GM18873 (cell line): ENCODE results near the gene UBXN11.
"Not testable (repeated sequence)": the region's sequence is repeated elsewhere in the genome, so short reads cannot be mapped to it uniquely, and the experiment has no call there.

ENCODE experiments used
- ATAC-seq: cut with Tn5 transposase; IDR thresholded peaks from one replicate; pipeline ENCODE4 v1.9.1; 2021; ENCODE audit warnings: mild to moderate bottlenecking, moderate library complexity, moderate number of reproducible peaks; ENCODE audit not compliant: unreplicated experiment, low FRiP score

UBXN11 gene

GRCh38 chr1:26337625-26338024 lies 31.2 kb upstream of the UBXN11 start:
- ATAC-seq: no peak

- no peak for ATAC-seq
These were observed 30.7 kb upstream of the UBXN11 start for GRCh38 chr1:26337206-26337535.

DNA sequence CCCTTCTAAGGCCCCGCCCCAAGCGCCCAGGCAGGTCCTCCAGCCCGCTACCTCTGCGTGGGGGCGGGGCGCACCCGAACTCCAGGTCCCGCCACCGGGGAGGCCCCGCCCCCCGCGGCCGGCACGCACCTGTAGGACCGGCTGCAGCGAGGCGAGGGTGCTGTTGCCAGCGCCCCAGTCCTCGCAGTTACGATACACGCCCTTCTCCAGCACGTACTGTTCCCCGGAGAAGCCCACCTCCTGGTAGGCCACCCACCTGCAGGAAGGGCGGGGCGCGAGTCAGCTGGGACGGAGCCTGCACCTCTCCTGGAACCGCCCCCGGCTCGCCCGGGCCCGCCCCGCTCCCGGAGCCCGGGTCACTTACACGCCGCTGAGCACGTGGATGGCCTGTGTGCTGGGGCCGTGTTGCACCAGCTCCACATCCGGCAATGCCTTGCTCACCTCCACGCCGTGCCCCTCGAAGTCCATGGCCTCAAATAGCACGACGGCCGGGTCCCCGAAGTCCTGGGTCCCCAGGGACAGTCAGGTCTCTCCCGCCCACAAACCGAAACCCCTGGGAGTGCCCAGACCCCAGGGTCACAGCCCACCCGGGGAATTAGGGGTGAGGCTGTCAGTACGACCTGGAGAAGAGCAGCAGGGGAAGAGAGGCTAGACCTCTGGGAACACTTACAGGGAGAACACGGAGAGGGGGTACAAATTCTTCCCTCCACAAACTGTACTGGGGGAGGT lies 30.2 kb upstream of the UBXN11 start:
- ATAC-seq: no peak

DNA sequence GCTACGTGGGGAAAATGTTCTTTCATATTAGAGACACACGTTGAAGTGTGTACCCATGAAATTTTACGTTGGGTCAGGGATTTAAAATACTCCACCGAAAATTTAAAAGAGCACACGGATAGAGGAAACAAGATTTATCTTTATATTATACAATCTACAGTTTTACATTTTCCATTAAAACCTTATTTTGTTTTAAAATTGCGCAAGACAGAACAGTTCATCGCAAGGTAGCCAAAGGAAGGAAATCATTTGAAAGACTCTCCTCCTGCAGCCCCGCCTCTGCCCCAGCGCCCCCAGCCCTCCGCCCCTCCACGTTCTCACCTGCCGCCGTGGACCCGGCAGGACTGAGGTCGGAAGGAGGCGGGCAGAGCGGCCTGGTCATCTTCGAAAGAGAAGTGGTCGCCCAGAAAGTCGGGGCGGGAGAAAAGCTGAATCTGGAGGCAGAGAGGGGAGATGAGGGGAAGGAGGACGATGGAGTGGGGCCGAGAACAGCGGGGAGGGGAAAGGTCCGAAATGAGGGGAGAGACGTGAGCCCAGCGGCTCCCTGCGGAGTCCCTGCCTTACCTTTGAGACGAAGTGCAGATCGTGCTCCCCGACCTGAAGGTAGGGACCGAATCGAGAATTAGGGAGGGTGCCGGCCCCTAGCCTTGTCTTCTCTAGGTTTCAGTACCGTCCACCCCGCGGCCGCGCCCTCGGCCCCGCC lies 29.5 kb upstream of the UBXN11 start:
- no peak for ATAC-seq

GRCh38 chr1:26333312-26333711 lies 26.9 kb upstream of the UBXN11 start:
- ATAC-seq: not testable (repeated sequence)

- no peak for ATAC-seq
These were observed 23.8 kb upstream of the UBXN11 start for GRCh38 chr1:26330276-26330675.

DNA sequence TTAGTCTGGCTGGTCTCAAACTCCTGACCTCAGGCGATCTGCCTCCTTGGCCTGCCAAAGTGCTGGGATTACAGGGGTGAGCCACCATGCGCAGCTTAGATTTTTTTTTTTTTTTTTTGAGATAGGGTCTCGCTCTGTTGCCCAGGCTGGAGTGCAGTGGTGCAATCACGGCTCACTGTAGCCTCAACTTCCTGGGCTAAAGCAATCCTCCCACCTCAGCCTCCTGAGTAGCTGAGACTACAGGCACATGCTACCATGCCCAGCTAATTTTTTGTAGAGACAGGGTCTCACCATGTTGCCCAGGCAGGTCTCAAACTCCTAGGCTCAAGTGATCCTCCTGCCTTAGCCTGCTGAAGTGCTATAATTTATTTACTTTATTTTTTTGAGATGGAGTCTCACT lies 22.9 kb upstream of the UBXN11 start:
- ATAC-seq: not testable (repeated sequence)

DNA sequence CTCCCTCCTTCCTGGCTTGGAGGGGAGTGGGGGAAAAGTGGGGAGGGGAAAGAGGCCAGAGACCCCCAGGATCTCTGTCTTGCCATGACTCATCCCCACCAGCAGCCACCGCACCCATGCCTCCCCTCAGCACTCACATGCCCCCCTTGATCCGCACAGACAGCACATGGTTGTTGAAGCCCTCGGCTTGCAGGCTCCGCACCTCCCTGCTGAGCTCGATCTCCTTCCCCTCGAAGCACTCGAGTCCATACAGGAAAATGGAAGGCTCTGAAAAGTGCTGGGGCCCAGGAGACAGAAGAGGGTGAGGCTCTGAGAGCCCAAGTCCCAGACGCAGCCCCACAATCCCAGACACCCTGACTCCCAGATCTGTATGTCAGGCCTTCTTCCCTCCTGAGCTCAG lies 22.2 kb upstream of the UBXN11 start:
- no peak for ATAC-seq

GRCh38 chr1:26327956-26328362 lies 21.5 kb upstream of the UBXN11 start:
- ATAC-seq: no peak

DNA sequence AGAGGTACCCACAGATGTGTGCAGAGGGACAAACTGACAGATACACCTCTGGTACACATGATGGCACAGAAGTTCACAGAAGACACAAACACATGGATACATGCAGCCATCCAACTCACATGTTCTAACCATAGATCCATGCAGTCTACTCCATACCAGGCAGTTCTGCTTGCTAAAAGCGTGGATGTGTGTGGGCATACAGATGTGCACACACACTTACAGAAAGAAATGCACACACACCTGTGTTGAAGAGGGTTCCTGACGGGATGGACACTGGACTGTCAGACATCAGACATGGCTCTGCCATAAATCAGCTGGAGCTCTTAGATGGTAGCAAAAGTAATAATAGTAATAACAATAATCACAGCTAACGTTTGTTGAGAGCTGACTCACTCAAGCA lies 18.1 kb upstream of the UBXN11 start:
- ATAC-seq: no peak

- no peak for ATAC-seq
These were observed 16.9 kb upstream of the UBXN11 start for GRCh38 chr1:26323382-26323781.

DNA sequence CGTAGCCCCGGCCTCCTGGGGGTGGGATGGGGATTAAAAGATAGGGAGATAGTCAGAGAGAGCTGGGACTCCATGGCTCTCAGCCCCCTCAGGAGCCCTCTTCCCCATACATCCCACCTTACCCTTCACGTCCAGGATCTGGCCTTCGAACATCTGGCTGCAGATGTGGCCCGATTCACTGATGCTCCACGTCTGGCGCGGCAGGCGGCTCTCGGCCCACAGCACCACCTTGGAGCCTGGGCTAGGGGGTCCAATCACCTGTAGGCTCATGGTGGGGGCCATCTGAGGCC lies 15.6 kb upstream of the UBXN11 start:
- ATAC-seq: no peak

- no peak for ATAC-seq
These were observed 15.0 kb upstream of the UBXN11 start for GRCh38 chr1:26321315-26322041.

DNA sequence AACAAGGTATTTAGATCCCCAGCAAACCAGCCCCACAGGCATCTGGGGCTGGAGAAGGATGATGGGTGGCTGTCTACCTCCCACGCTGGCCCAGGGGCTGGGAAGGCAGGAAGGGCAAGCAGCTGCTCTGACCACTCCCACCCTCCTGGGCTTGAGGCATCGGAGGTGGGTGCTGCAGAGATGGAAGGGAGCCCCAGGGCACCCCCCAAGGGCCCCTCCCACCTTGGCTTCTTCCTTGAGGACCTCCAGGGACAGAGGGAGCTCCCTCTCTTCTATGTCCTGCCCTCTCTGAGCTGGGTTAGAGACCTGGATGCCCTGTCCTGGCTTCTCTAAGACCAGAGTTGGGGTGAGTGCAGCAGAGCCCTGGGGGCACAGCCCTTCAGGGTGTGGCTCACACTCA lies 14.5 kb upstream of the UBXN11 start:
- ATAC-seq: no peak

- no peak for ATAC-seq
These were observed 12.1 kb upstream of the UBXN11 start for GRCh38 chr1:26318338-26319064.

DNA sequence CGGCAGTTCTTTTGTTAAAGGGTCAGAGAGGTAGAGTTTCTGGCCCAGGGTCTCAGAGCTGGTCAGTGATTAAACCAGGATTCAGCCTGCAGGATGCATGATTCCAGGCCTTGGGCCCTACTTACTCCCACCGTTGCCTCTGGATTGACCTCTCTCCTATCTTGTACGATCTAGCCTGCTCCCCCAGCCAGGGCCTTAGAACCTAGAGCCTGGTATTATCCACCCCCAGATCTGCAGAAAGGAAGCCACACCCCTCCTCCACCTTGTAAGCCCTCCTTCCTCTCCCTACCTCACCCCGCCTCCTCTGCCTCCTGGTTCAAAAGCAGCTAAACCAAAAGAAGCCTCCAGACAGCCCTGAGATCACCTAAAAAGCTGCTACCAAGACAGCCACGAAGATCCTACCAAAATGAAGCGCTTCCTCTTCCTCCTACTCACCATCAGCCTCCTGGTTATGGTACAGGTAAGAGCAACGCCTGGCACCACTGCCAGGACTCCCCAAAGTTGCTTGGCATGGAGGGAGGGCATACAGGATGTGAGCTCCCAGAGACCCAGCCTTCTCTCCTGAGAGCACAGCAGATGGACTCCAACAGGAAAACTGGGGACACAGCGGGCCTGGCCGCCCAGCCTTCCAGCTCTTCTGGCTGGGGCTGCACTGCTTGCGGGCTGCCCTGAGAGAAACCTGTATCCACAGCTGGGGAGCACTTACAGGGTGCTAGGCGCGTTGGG lies 11.3 kb upstream of the UBXN11 start, which contains the start of gene CD52:
Gene CD52 (plus strand): TSS at position 347 of the 726 bp plus-strand sequence. CDS start 60 bp downstream, at position 407.
- no peak for ATAC-seq

DNA sequence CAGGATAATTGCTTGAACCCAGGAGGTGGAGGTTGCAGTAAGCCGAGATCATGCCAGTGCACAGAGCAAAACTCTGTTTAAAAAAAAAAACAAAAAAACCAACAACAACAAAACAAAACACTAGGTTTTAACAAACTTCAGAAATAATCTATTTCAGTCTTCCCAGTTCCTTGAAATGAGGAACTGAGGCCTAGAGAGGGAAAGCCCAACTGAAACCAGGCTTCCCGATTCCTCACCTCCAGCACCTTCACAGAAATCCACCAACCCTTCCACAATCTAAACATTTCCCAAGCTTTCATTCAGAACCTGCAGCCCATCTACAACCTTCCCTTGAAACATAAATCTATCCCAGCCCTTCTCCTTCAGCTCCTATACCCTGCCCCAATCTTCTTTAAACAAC lies 10.7 kb upstream of the UBXN11 start:
- ATAC-seq: no peak

- ATAC-seq: no peak
These were observed 9.7 kb upstream of the UBXN11 start for GRCh38 chr1:26315874-26316850.

DNA sequence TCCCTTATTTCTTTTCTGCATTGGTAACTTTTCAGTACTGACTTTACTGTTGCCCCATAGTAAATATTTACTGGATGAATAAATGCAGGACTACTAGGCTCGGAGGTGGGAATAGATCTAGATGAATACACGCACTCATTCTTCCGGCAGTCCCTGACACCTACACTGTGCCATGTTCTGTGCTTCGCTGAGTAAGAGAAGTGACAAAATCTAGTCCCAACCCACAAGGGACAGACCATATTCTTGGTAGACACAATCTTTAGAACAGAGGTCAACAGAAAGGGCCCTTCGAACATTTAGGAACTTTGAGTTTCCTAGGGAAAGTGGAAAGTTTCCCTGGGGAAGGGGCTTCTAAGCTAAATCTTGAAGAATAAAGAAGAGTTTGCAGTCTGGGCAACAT lies 8.1 kb upstream of the UBXN11 start:
- ATAC-seq: no peak
